Naive B cell (primary cell): ENCODE data around the gene PCGF3. TPM values are rescaled to one million over a fixed set of nuclear protein-coding genes. Genes with fewer than 3 reads are reported as not detected.

Source experiments
- polyA plus RNA-seq, 6 donors: library from polyadenylated mRNA; unstranded; fragments of 300-500 nt; fragmentation: Illumina TruSeq; gene quantifications; one replicate each; pipeline ENCODE4 v1.2.3, GENCODE V29; 2021; ENCODE audit warnings: low read depth in 6 of 6

PCGF3 gene
- polyA plus RNA-seq, 6 donors from 2014 or later, result 5.6 to 9.5 (median 7.1) TPM

Other genes with a start within 250 kb of the PCGF3 start
- 10 to 100 TPM; 31.6 to 88.4 (median 60.3) TPM for gene ZNF721, start 206.7 kb upstream of the PCGF3 start, polyA plus RNA-seq
- gene PIGG, start 206.6 kb upstream of the PCGF3 start, polyA plus RNA-seq, result 10 to 100 TPM; 23.3 to 62.5 (median 28.7) TPM
- not detected for gene TMEM271, start 129.5 kb upstream of the PCGF3 start, polyA plus RNA-seq
- 10 to 100 TPM; 24.3 to 39.4 (median 30.0) TPM for gene PDE6B, start 80.3 kb upstream of the PCGF3 start, polyA plus RNA-seq
- 100 to 1,000 TPM; 320 to 459 (median 358) TPM for gene ATP5ME, start 31.6 kb upstream of the PCGF3 start, polyA plus RNA-seq
- 10 to 100 TPM in 5 of 6 donors, 1 to 10 TPM in 1; 7.3 to 13.4 (median 11.8) TPM for gene MYL5, start 31.3 kb upstream of the PCGF3 start, polyA plus RNA-seq
- gene SLC49A3, start 16.7 kb upstream of the PCGF3 start, polyA plus RNA-seq, result under 1 TPM in 3 of 6 donors, not detected in 3; 0.22 to 0.54 (median 0.43) TPM
- gene CPLX1, start 120.3 kb downstream of the PCGF3 start, polyA plus RNA-seq, result not detected
- 10 to 100 TPM; 28.5 to 71.3 (median 48.1) TPM for gene GAK, start 226.5 kb downstream of the PCGF3 start, polyA plus RNA-seq
- gene TMEM175, start 226.6 kb downstream of the PCGF3 start, polyA plus RNA-seq, result 10 to 100 TPM; 18.7 to 38.8 (median 24.1) TPM